Retinal pigment epithelial cell (primary cell): ENCODE data around the gene RBMS3.
A peak's percentile ranks its signal among the peaks of the same experiment; 100 is the strongest.
"Not testable (repeated sequence)": the region's sequence is repeated elsewhere in the genome, so short reads cannot be mapped to it uniquely, and the experiment has no call there.

Source experiments
- DNase-seq: peaks from one replicate; pipeline ENCODE4 v3.0.0-alpha.2; 2010; ENCODE audit warnings: low read depth
- H3K4me3 ChIP-seq: 2 replicates; pipeline ENCODE4 v1.5.1; 2011; ENCODE audit warnings: mild to moderate bottlenecking, low read length, control low read depth, moderate library complexity
- CTCF ChIP-seq: conservative IDR thresholded peaks from 2 replicates; pipeline ENCODE4 v1.5.1; 2011; ENCODE audit warnings: low read depth, low read length, control low read depth, inconsistent platforms

RBMS3 gene

DNA sequence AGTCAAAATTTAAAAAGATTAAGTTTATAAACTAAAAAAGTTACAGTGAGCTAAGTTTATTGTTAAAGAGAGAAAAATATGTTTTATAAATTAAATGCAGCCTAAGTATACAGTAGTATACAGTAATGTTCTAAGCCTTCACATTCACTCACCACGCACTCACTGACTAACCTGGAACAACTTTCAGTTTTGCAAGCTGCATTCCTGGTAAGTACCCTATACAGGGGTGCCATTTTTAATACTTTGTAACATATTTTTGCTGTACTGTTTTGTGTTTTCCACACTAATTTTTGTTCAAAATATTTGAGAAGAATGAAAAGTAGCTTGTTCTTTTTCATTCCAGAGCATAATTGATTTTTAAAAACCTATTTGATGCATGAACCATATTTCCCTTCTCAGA lies 524.9 kb downstream of the RBMS3 start:
- TF ChIP-seq CTCF, result no peak
- no peak overlapping the region for H3K4me3 ChIP-seq
- no peak for DNase-seq

- not testable (repeated sequence) for DNase-seq, H3K4me3 ChIP-seq
Observed at GRCh38 chr3:29808324-29808723, 527.5 kb downstream of the RBMS3 start.

- no peak overlapping the region for H3K4me3 ChIP-seq
- DNase-seq, result peak; percentile 64
- no peak for TF ChIP-seq CTCF
Observed at GRCh38 chr3:29822071-29822470, 541.2 kb downstream of the RBMS3 start.

- no peak for TF ChIP-seq CTCF
- no peak for DNase-seq
Observed at GRCh38 chr3:29823233-29823632, 542.4 kb downstream of the RBMS3 start.

GRCh38 chr3:29826712-29827111 lies 545.8 kb downstream of the RBMS3 start:
- no peak for DNase-seq
- H3K4me3 ChIP-seq, result no peak overlapping the region
- TF ChIP-seq CTCF, result no peak

More at GRCh38 chr3:29823233-29823632, 542.4 kb downstream of the RBMS3 start:
- H3K4me3 ChIP-seq, result no peak overlapping the region

DNA sequence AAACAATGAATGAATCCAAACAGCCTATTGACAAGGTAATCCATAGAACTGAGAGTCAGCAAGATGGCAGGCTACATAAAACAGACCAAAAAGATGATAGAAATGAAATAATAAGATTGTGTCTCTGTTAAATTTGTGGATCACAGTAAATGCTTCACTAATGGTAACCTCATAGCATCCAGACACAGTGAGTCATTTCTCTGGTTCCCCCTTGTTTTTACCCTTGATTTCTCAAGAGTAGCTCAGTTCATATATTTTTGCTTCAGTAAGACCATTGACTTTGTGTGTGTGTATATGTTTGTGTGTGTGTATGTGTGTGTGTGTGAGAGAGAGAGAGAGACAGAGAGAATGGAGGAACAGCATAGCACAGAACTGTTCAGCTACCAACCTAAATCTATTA lies 546.9 kb downstream of the RBMS3 start:
- no peak for DNase-seq
- H3K4me3 ChIP-seq, result no peak overlapping the region
- no peak for TF ChIP-seq CTCF

DNA sequence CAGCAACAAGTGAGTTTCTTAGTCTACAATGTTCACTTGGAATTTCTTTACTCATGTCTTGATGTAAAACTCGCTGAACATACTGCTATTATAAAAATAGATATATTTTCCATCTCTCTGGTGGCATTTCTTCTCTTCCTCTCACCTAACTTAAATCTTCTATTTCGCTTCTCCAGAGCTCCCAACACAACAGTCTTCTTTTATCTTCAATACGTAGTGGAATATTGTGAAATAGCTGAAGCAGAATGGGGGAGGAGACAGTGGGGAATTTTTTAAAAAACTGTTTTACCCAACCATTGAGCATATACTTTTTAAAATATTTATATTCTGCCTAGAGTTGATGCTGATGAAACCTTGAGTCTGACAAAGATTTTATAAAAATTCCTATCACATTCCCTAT lies 548.5 kb downstream of the RBMS3 start:
- DNase-seq, result no peak
- no peak overlapping the region for H3K4me3 ChIP-seq
- no peak for TF ChIP-seq CTCF

DNA sequence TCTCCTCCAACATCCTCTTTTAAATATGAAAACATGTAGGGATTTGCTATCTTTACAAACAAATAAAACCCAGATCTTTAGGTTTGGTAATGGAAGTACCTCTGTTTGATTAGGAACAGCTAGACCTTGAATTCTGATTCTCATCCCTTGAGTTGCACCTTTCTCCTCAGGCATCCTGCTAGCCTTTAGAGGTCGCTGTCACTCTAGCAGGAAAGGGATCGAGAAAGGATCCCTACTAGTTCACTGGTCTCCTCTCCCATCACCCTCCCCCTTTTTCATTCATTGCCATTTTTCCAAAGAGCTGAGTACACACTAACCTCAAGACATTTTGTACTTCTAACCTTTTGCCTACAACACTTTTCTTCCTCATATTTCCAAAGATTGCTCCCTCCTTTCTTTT lies 569.8 kb downstream of the RBMS3 start:
- DNase-seq, result no peak
- TF ChIP-seq CTCF, result no peak
- H3K4me3 ChIP-seq, result no peak overlapping the region
